H1 (cell line): ENCODE results near the gene TNIP1. TPM values are rescaled to one million over a fixed set of nuclear protein-coding genes. Genes with fewer than 3 reads are reported as not detected.
A peak's percentile ranks its signal among the peaks of the same experiment; 100 is the strongest.

Source experiments
- CTCF ChIA-PET: fragments of 300-600 bp; sonication (Branson Sonifier 250); formaldehyde crosslinking; loops from one replicate; lab custom pipeline; 2021; ENCODE audit not compliant: partially characterized antibody; lab: Charles Lee
- POLR2A ChIA-PET: fragments of 300-600 bp; sonication (Branson Sonifier 250); formaldehyde crosslinking; loops from one replicate; lab custom pipeline; 2021; ENCODE audit warnings: inconsistent platforms; ENCODE audit not compliant: partially characterized antibody; lab: Charles Lee
- DNase-seq, 2 experiments: peaks; one replicate each; pipeline versions ENCODE4 v3.0.0 to v3.0.0-alpha.2; 2010 to 2022; ENCODE audit warnings: low spot score in 2 of 2, low read depth in 1 of 2, mixed read lengths in 1 of 2
- FAIRE-seq: peaks from 2 replicates; lab custom pipeline; 2011; peaks lifted over from hg19 to GRCh38; lab: Jason Lieb, UNC
- H2AFZ ChIP-seq: 2 replicates; pipeline ENCODE4 v1.8.1; 2012; ENCODE audit warnings: low read length, inconsistent platforms
- H2AK5ac ChIP-seq: 2 replicates; pipeline ENCODE4 v1.6.1; 2013; ENCODE audit warnings: low read depth, low read length
- H2BK120ac ChIP-seq: replicated peaks from 2 replicates; pipeline ENCODE3; 2013; ENCODE audit warnings: low read depth, low read length, inconsistent platforms
- H2BK12ac ChIP-seq: 2 replicates; pipeline ENCODE4 v1.6.1; 2013; ENCODE audit warnings: low read depth, low read length
- H2BK15ac ChIP-seq: 2 replicates; pipeline ENCODE4 v1.6.1; 2013; ENCODE audit warnings: low read length
- H2BK20ac ChIP-seq: 2 replicates; pipeline ENCODE4 v1.6.1; 2013; ENCODE audit warnings: low read length
- H2BK5ac ChIP-seq: 2 replicates; pipeline ENCODE4 v1.6.1; 2013; ENCODE audit warnings: low read depth, low read length
- H3K14ac ChIP-seq: 2 replicates; pipeline ENCODE4 v1.6.1; 2013; ENCODE audit warnings: inconsistent platforms; ENCODE audit not compliant: insufficient read length
- H3K18ac ChIP-seq: 2 replicates; pipeline ENCODE4 v1.6.1; 2013; ENCODE audit warnings: low read length; ENCODE audit errors: extremely low read depth
- H3K23ac ChIP-seq: 2 replicates; pipeline ENCODE4 v1.6.1; 2013; ENCODE audit warnings: inconsistent platforms; ENCODE audit not compliant: insufficient read length
- H3K23me2 ChIP-seq: 2 replicates; pipeline ENCODE4 v1.6.1; 2013; ENCODE audit warnings: low read depth, low read length
- H3K27ac ChIP-seq: 2 replicates; pipeline ENCODE4 v1.6.1; 2011; ENCODE audit warnings: low read depth, low read length, inconsistent platforms
- H3K27me3 ChIP-seq, 4 experiments: replicated peaks in 1 of 4; 1 replicate in 1 of 4; 2 replicates in 3 of 4; pipeline versions ENCODE4 v1.6.1 to v1.8.1; 2011 to 2013; ENCODE audit warnings: low read length in 3 of 4, mild to moderate bottlenecking in 3 of 4, inconsistent platforms in 2 of 4, mixed read lengths in 2 of 4, moderate library complexity in 1 of 4; ENCODE audit not compliant: control insufficient read depth in 3 of 4, insufficient read depth in 3 of 4; ENCODE audit errors: extremely low read depth in 1 of 4
- H3K36me3 ChIP-seq, 4 experiments: 2 replicates each; pipeline versions ENCODE4 v1.6.1 to v1.8.1; 2011 to 2013; ENCODE audit warnings: mild to moderate bottlenecking in 4 of 4, low read length in 3 of 4, moderate library complexity in 2 of 4, control low read depth in 1 of 4, inconsistent platforms in 1 of 4; ENCODE audit not compliant: insufficient read depth in 4 of 4, control insufficient read depth in 2 of 4
- H3K4ac ChIP-seq: replicated peaks from 2 replicates; pipeline ENCODE3; 2013; ENCODE audit warnings: low read length, low read depth, mixed read lengths, inconsistent platforms; ENCODE audit not compliant: insufficient read length
- H3K4me1 ChIP-seq, 4 experiments: replicated peaks in 1 of 4; 1 replicate in 1 of 4; 2 replicates in 3 of 4; pipeline versions ENCODE4 v1.6.1 to v1.8.1; 2011 to 2013; ENCODE audit warnings: low read length in 3 of 4, inconsistent platforms in 2 of 4, mixed read lengths in 1 of 4; ENCODE audit not compliant: insufficient read depth in 4 of 4, control insufficient read depth in 3 of 4
- H3K4me2 ChIP-seq, 2 experiments: 2 replicates each; pipeline versions ENCODE4 v1.6.1 to v1.8.1; 2011 to 2013; ENCODE audit warnings: low read depth in 2 of 2, low read length in 2 of 2, control low read depth in 1 of 2, inconsistent platforms in 1 of 2, mild to moderate bottlenecking in 1 of 2; ENCODE audit not compliant: insufficient read depth in 1 of 2
- H3K4me3 ChIP-seq, 4 experiments: fragments of 200-600, 300-600 bp in 1 of 4; sonication (generic), shearing (Covaris generic), sonication (Bioruptor Twin) in 1 of 4; 2 replicates each; pipeline versions ENCODE4 v1.5.1 to v1.8.1; 2011 to 2016; ENCODE audit warnings: low read length in 4 of 4, low read depth in 3 of 4, control low read depth in 2 of 4, inconsistent platforms in 2 of 4, mild to moderate bottlenecking in 2 of 4, mixed read lengths in 1 of 4, moderate library complexity in 1 of 4; ENCODE audit not compliant: insufficient read depth in 2 of 4; ENCODE audit errors: extremely low read depth in 1 of 4
- H3K56ac ChIP-seq: replicated peaks from 2 replicates; pipeline ENCODE3; 2013; ENCODE audit warnings: low read depth, mild to moderate bottlenecking, mixed read lengths, low read length, inconsistent platforms; ENCODE audit not compliant: insufficient read length
- H3K79me1 ChIP-seq: 2 replicates; pipeline ENCODE4 v1.6.1; 2013; ENCODE audit warnings: low read depth, low read length, control low read depth
- H3K79me2 ChIP-seq, 2 experiments: 2 replicates each; pipeline versions ENCODE4 v1.6.1 to v1.8.1; 2012 to 2013; ENCODE audit warnings: low read length in 2 of 2, mild to moderate bottlenecking in 2 of 2, inconsistent platforms in 1 of 2; ENCODE audit not compliant: insufficient read depth in 2 of 2, control insufficient read depth in 1 of 2
- H3K9ac ChIP-seq, 4 experiments: replicated peaks in 1 of 4; 1 replicate in 1 of 4; 2 replicates in 3 of 4; pipeline versions ENCODE4 v1.6.1 to v1.8.1; 2011 to 2013; ENCODE audit warnings: low read depth in 3 of 4, low read length in 3 of 4, control low read depth in 2 of 4, mild to moderate bottlenecking in 2 of 4, moderate library complexity in 2 of 4, inconsistent platforms in 1 of 4; ENCODE audit errors: extremely low read depth in 1 of 4
- H3K9me3 ChIP-seq, 2 experiments: 2 replicates each; pipeline versions ENCODE4 v1.6.1 to v1.8.1; 2012 to 2013; ENCODE audit warnings: mild to moderate bottlenecking in 2 of 2, moderate library complexity in 2 of 2, control low read depth in 1 of 2, inconsistent platforms in 1 of 2, low read depth in 1 of 2, low read length in 1 of 2, mixed read lengths in 1 of 2; ENCODE audit not compliant: insufficient read depth in 2 of 2
- H4K20me1 ChIP-seq, 2 experiments: replicated peaks in 1 of 2; 2 replicates each; pipeline versions ENCODE3 to v1.8.1; 2011 to 2013; ENCODE audit warnings: inconsistent platforms in 2 of 2, low read length in 2 of 2, mild to moderate bottlenecking in 1 of 2; ENCODE audit not compliant: insufficient read depth in 2 of 2, control insufficient read depth in 1 of 2
- H4K5ac ChIP-seq: 2 replicates; pipeline ENCODE4 v1.6.1; 2013; ENCODE audit warnings: low read length, low read depth, mixed read lengths, inconsistent platforms; ENCODE audit not compliant: insufficient read length
- H4K8ac ChIP-seq: 2 replicates; pipeline ENCODE4 v1.8.0; 2013; ENCODE audit warnings: mild to moderate bottlenecking, moderate library complexity, low read length, inconsistent platforms; ENCODE audit not compliant: insufficient read depth; ENCODE audit errors: extremely low read depth
- H4K91ac ChIP-seq: replicated peaks from 2 replicates; pipeline ENCODE3; 2013; ENCODE audit warnings: low read length, mixed read lengths, inconsistent platforms; ENCODE audit not compliant: insufficient read length
- ASH2L ChIP-seq: fragments of 200-600, 300-600 bp; sonication (generic); IDR thresholded peaks from one replicate; pipeline ENCODE4 v1.7.1; 2017; ENCODE audit warnings: low read length
- BCL11A ChIP-seq, 2 experiments: IDR thresholded peaks; one replicate each; pipeline ENCODE4 v1.6.1; 2011; ENCODE audit warnings: low read depth in 2 of 2, low read length in 2 of 2, mild to moderate bottlenecking in 2 of 2
- BRCA1 ChIP-seq: IDR thresholded peaks from 2 replicates; pipeline ENCODE4 v1.6.1; 2012; ENCODE audit warnings: low read depth, low read length, improper control_type of control experiment
- CBX8 ChIP-seq: fragments of 300-800, 300-1000 bp; sonication (generic); IDR thresholded peaks from 2 replicates; pipeline ENCODE4 v1.7.1; 2016; ENCODE audit warnings: low read depth, low read length, borderline replicate concordance
- GTF2F1 ChIP-seq: IDR thresholded peaks from 2 replicates; pipeline ENCODE4 v1.6.1; 2012; ENCODE audit warnings: low read depth, low read length, improper control_type of control experiment, borderline replicate concordance
- JUN ChIP-seq: IDR thresholded peaks from 2 replicates; pipeline ENCODE4 v1.6.1; 2011; ENCODE audit warnings: low read depth, mild to moderate bottlenecking, improper control_type of control experiment, low read length
- JUND ChIP-seq: IDR thresholded peaks from 2 replicates; pipeline ENCODE4 v1.6.1; 2011; ENCODE audit warnings: mild to moderate bottlenecking, improper control_type of control experiment, low read length
- KDM5A ChIP-seq: fragments of 200-600 bp; IDR thresholded peaks from 2 replicates; pipeline ENCODE4 v1.7.1; 2012; ENCODE audit warnings: mild to moderate bottlenecking, low read length, inconsistent platforms, mixed read lengths
- NRF1 ChIP-seq: IDR thresholded peaks from 2 replicates; pipeline ENCODE4 v1.6.1; 2011; ENCODE audit warnings: mild to moderate bottlenecking, low read depth, low read length, improper control_type of control experiment
- POU5F1 ChIP-seq: IDR thresholded peaks from 2 replicates; pipeline ENCODE4 v1.6.1; 2011; ENCODE audit warnings: low read depth, mild to moderate bottlenecking, low read length, moderate library complexity
- RBBP5 ChIP-seq: IDR thresholded peaks from 2 replicates; pipeline ENCODE4 v1.7.1; 2012; ENCODE audit warnings: low read depth, mild to moderate bottlenecking, inconsistent platforms, low read length, moderate library complexity, borderline replicate concordance
- SAP30 ChIP-seq: fragments of 300-600 bp; sonication (generic); IDR thresholded peaks from 2 replicates; pipeline ENCODE4 v1.7.1; 2012; ENCODE audit warnings: low read length, moderate library complexity, mild to moderate bottlenecking, inconsistent platforms; ENCODE audit not compliant: insufficient read depth, insufficient replicate concordance
- SP1 ChIP-seq: IDR thresholded peaks from 2 replicates; pipeline ENCODE4 v1.6.1; 2011; ENCODE audit warnings: low read depth, low read length
- TEAD4 ChIP-seq: IDR thresholded peaks from 2 replicates; pipeline ENCODE4 v1.6.1; 2012; ENCODE audit warnings: low read depth, low read length, inconsistent platforms, mixed read lengths
- WGBS, 2 experiments: shearing (Covaris generic) in 1 of 2; methylation state at CpG; one replicate each; pipeline versions ENCODE4 v1.1.6 to v1.1.7; 2013 to 2015; ENCODE audit warnings: low lambda C conversion rate in 2 of 2, mixed read lengths in 2 of 2, inconsistent platforms in 1 of 2, low coverage in 1 of 2, missing lambda C conversion rate in 1 of 2; ENCODE audit not compliant: insufficient replicate concordance in 2 of 2, insufficient coverage in 1 of 2, insufficient read length in 1 of 2; ENCODE audit errors: extremely low coverage in 1 of 2, missing lambda C conversion rate in 1 of 2; 5-methylcytosine and 5-hydroxymethylcytosine counted together
- polyA plus RNA-seq, 7 experiments: library from polyadenylated mRNA; depleted of rRNA in 3 of 7; stranded (reverse) in 5 of 7; unstranded in 2 of 7; fragments of >200 nt in 5 of 7; fragments of 200-250 nt in 2 of 7; gene quantifications; 1 replicate in 5 of 7; 2 replicates in 1 of 7; 4 replicates in 1 of 7; pipeline versions ENCODE4 v1.2.1 to v1.2.3, GENCODE V29; 2011 to 2013; ENCODE audit warnings: missing spikeins in 2 of 7, mixed read lengths in 2 of 7
- total RNA-seq: library from RNA; stranded (reverse); fragmentation: NEBNext Ultra II Directional; extraction: Animal tissue kit (Norgen Biotek cat#: 25700); gene quantifications from 2 replicates; pipeline ENCODE4 v1.2.1, GENCODE V29; 2021

Gene TNIP1
- total and polyA plus RNA-seq, 2 of the 8 experiments (the other 6 are each of a cell fraction or from before 2014, with no cell fraction given), result 14.2 to 31.9 TPM

DNA sequence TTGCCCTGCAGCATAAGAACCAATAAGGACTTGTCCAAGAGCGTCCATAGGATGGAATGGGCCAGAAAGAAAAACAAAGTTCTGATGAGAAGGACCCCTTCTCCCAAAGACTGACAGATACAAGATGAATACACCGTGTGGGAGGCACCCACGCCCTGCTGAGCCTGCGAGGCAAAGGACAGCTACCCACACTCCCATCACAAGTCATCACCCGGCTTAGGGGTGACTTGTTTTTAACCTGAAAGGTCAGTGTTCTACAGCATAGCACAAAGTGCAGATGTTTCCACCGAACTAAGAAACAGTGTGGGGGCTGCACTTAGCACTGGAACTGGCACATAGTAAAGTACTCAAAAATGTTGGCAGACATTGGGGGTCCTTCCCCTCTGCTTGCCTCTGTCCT is 13.9 kb downstream of the TNIP1 start:
- FAIRE-seq (no peak), DNase-seq (no peak)
- Histone ChIP-seq H3K23ac (no peak overlapping the region), H4K20me1 (peaks cover 0 to 7% of the 10 kb centered on the region in 2 experiments), H3K23me2 (no peaks in the 10 kb centered on the region), H2BK120ac (no peak overlapping the region), H3K4me3 (no peak overlapping the region), H3K79me2 (peaks cover 0 to 2% of the 10 kb centered on the region in 2 experiments; a peak in 1 of 4 replicates), H4K8ac (no peak overlapping the region), H3K9me3 (no peaks in the 10 kb centered on the region), H2BK20ac (no peak overlapping the region), H3K27ac (no peak overlapping the region), H4K91ac (no peak overlapping the region), H3K4me1 (peaks cover 0 to 10% (median 5%) of the 10 kb centered on the region in 4 experiments; a peak in 4 of 7 replicates), H2BK5ac (no peak overlapping the region), H2BK15ac (0 out of 2 replicates have a peak overlapping the region, but pooled peaks have one; percentile 40), H2BK12ac (no peak overlapping the region), H3K79me1 (peaks cover 9% of the 10 kb centered on the region; the same call in 1 of the 2 replicates), H3K14ac (no peak overlapping the region), H3K56ac (no peak overlapping the region), H3K9ac (no peak overlapping the region), H3K36me3 (no peaks in the 10 kb centered on the region), H3K27me3 (no peaks in the 10 kb centered on the region), H2AK5ac (no peak overlapping the region), H2AFZ (no peak overlapping the region), H4K5ac (no peak overlapping the region), H3K18ac (no peak overlapping the region), H3K4me2 (0 out of 4 replicates have a peak overlapping the region, but pooled peaks of 1 of the 2 experiments have one; percentile 21), H3K4ac (no peak overlapping the region)
- ChIA-PET CTCF (interaction anchor here (2.8 to 28.6 kb wide), 3 partner anchors 14 to 96 kb away, joined by 7 to 442 read pairs (median 172); no protein-coding TSS in a partner anchor), POLR2A (no interaction called here)
- 95% methylated on average over 6 of the region's 6 CpGs; no CpG with 5 or more reads in 1 of the 2 experiments for WGBS, 2 experiments
- TF ChIP-seq JUN, result no peak
- no peak for TF ChIP-seq NRF1
- no peak for TF ChIP-seq JUND
- no peak for TF ChIP-seq KDM5A
- TF ChIP-seq GTF2F1, result no peak
- TF ChIP-seq POU5F1, result no peak
- no peak for TF ChIP-seq SP1
- TF ChIP-seq TEAD4, result no peak
- TF ChIP-seq RBBP5, result no peak
- no peak for TF ChIP-seq ASH2L
- TF ChIP-seq BCL11A (IDR thresholded peaks at IDR 0.05; ENCODE audit: low read depth in 2 of 2, low read length in 2 of 2), result no peak
- TF ChIP-seq BRCA1, result no peak
- TF ChIP-seq CBX8, result no peak
- TF ChIP-seq SAP30, result no peak
